DOHH2 (cell line): ENCODE results near the gene TRAPPC2L.

Experiments
- H3F3A ChIP-seq: fragments of 200-600 bp; sonication (generic), shearing (Covaris generic); 2 replicates; pipeline ENCODE4 v1.6.0; 2016; ENCODE audit warnings: antibody characterized with exemption, mild to moderate bottlenecking; ENCODE audit not compliant: control insufficient read depth, insufficient read depth
- H3K27ac ChIP-seq: fragments of 200-600 bp; sonication (generic); 2 replicates; pipeline ENCODE4 v1.5.1; 2014; ENCODE audit warnings: low read depth, mild to moderate bottlenecking, low read length, moderate library complexity
- H3K27me3 ChIP-seq: fragments of 200-600 bp; sonication (generic); 2 replicates; pipeline ENCODE4 v1.6.1; 2014; ENCODE audit warnings: mild to moderate bottlenecking, low read length, mixed read lengths; ENCODE audit not compliant: control insufficient read depth
- H3K36me3 ChIP-seq: fragments of 200-600 bp; sonication (generic); 2 replicates; pipeline ENCODE4 v1.6.1; 2014; ENCODE audit warnings: mild to moderate bottlenecking, low read length, moderate library complexity, mixed read lengths; ENCODE audit not compliant: control insufficient read depth
- H3K4me1 ChIP-seq: fragments of 200-600 bp; sonication (generic); 2 replicates; pipeline ENCODE4 v1.6.1; 2014; ENCODE audit warnings: mild to moderate bottlenecking, low read length, mixed read lengths; ENCODE audit not compliant: control insufficient read depth
- H3K4me2 ChIP-seq: fragments of 200-600 bp; sonication (generic); 2 replicates; pipeline ENCODE4 v1.6.0; 2014; ENCODE audit warnings: mild to moderate bottlenecking, low read length, moderate library complexity
- H3K4me3 ChIP-seq: fragments of 200-600 bp; sonication (generic); 2 replicates; pipeline ENCODE4 v1.5.1; 2014; ENCODE audit warnings: mild to moderate bottlenecking, low read length, mixed read lengths
- H3K79me2 ChIP-seq: fragments of 200-600 bp; sonication (generic); 2 replicates; pipeline ENCODE4 v1.6.1; 2014; ENCODE audit warnings: mild to moderate bottlenecking, low read length, mixed read lengths; ENCODE audit not compliant: control insufficient read depth
- H3K9me2 ChIP-seq: fragments of 200-600 bp; sonication (generic); replicated peaks from 2 replicates; pipeline ENCODE4 v1.6.1; 2014; ENCODE audit warnings: mild to moderate bottlenecking, low read length, mixed read lengths; ENCODE audit not compliant: control insufficient read depth
- H3K9me3 ChIP-seq: fragments of 200-600 bp; sonication (generic); 2 replicates; pipeline ENCODE4 v1.6.1; 2014; ENCODE audit warnings: antibody characterized with exemption, low read length, mixed read lengths; ENCODE audit not compliant: control insufficient read depth, insufficient read depth
- H4K20me1 ChIP-seq: fragments of 200-600 bp; sonication (generic); 2 replicates; pipeline ENCODE4 v1.6.0; 2014; ENCODE audit warnings: low read depth, mild to moderate bottlenecking, antibody characterized with exemption, low read length, moderate library complexity; ENCODE audit not compliant: control insufficient read depth, insufficient read depth
- CTCF ChIP-seq: fragments of 200-600 bp; sonication (generic); IDR thresholded peaks from one replicate; pipeline ENCODE4 v1.5.1; 2014; ENCODE audit warnings: antibody characterized with exemption, mild to moderate bottlenecking, low read depth, low read length; ENCODE audit not compliant: poor library complexity, severe bottlenecking
- EZH2phosphoT487 ChIP-seq: fragments of 200-600 bp; sonication (generic); IDR thresholded peaks from 2 replicates; pipeline ENCODE4 v1.6.1; 2017; ENCODE audit warnings: borderline replicate concordance, mild to moderate bottlenecking, antibody characterized with exemption, low read length, moderate library complexity, mixed read lengths

Gene TRAPPC2L

GRCh38 chr16:88838566-88838965 lies 18.4 kb upstream of the TRAPPC2L start:
- H3F3A ChIP-seq = no peaks in the 10 kb centered on the region
- no peaks in the 10 kb centered on the region for H3K27me3 ChIP-seq
- no peak overlapping the region for H3K4me2 ChIP-seq
- no peaks in the 10 kb centered on the region for H4K20me1 ChIP-seq
- H3K79me2 ChIP-seq = no peaks in the 10 kb centered on the region
- no peaks in the 10 kb centered on the region for H3K9me3 ChIP-seq
- peaks cover 5% of the 10 kb centered on the region for H3K4me1 ChIP-seq
- H3K36me3 ChIP-seq = no peaks in the 10 kb centered on the region
- no peak overlapping the region for H3K4me3 ChIP-seq
- H3K9me2 ChIP-seq = no peaks in the 10 kb centered on the region
- TF ChIP-seq EZH2phosphoT487 = no peak
- no peak for TF ChIP-seq CTCF
- H3K27ac ChIP-seq = no peak overlapping the region

GRCh38 chr16:88839026-88839529 lies 17.8 kb upstream of the TRAPPC2L start:
- Histone ChIP-seq H3K27me3 (no peaks in the 10 kb centered on the region), H3K9me2 (no peaks in the 10 kb centered on the region), H4K20me1 (no peaks in the 10 kb centered on the region), H3K9me3 (no peaks in the 10 kb centered on the region), H3K4me2 (no peak overlapping the region), H3K4me1 (peaks cover under 1% of the 10 kb centered on the region; the same call in 1 of the 2 replicates), H3F3A (no peaks in the 10 kb centered on the region), H3K36me3 (no peaks in the 10 kb centered on the region), H3K4me3 (no peak overlapping the region), H3K27ac (no peak overlapping the region), H3K79me2 (no peaks in the 10 kb centered on the region)
- no peak for TF ChIP-seq CTCF
- no peak for TF ChIP-seq EZH2phosphoT487

- no peaks in the 10 kb centered on the region for H3K9me2 ChIP-seq
- TF ChIP-seq CTCF (no peak), EZH2phosphoT487 (no peak)
- H3K9me3 ChIP-seq = no peaks in the 10 kb centered on the region
- H3K36me3 ChIP-seq = no peaks in the 10 kb centered on the region
- no peaks in the 10 kb centered on the region for H3K79me2 ChIP-seq
- no peaks in the 10 kb centered on the region for H3K4me1 ChIP-seq
- no peaks in the 10 kb centered on the region for H4K20me1 ChIP-seq
- H3K27ac ChIP-seq = no peak overlapping the region
- H3K4me2 ChIP-seq = no peak overlapping the region
- H3F3A ChIP-seq = no peaks in the 10 kb centered on the region
- H3K4me3 ChIP-seq = no peak overlapping the region
- no peaks in the 10 kb centered on the region for H3K27me3 ChIP-seq
Observed at GRCh38 chr16:88839745-88840599, 17.0 kb upstream of the TRAPPC2L start.
